OCI-LY1 (cell line): ENCODE data around the gene ITGA1.

Experiments
- CTCF ChIP-seq: fragments of 200-600 bp; sonication (generic), shearing (Covaris generic); IDR thresholded peaks from 2 replicates; pipeline ENCODE4 v1.5.1; 2017; ENCODE audit warnings: mild to moderate bottlenecking, antibody characterized with exemption, low read length, moderate library complexity, mixed read lengths
- EZH2 ChIP-seq: fragments of 200-600 bp; sonication (generic), shearing (Covaris generic); IDR thresholded peaks from 2 replicates; pipeline ENCODE4 v1.8.0; 2017; ENCODE audit warnings: borderline replicate concordance, mixed run types, mild to moderate bottlenecking, antibody characterized with exemption, low read length, moderate library complexity, mixed read lengths

GRCh38 chr5:52804981-52805380 is 17.3 kb downstream of the ITGA1 start:
- TF ChIP-seq CTCF: no peak
- TF ChIP-seq EZH2: no peak
